B cell (primary cell): ENCODE measurements around the gene MAP2K7. TPM values are rescaled to one million over a fixed set of nuclear protein-coding genes. Genes with fewer than 3 reads are reported as not detected.
"Not testable (repeated sequence)": the region's sequence is repeated elsewhere in the genome, so short reads cannot be mapped to it uniquely, and the experiment has no call there.

Source experiments
- ATAC-seq: fragments of 200-7000 bp; cut with Tn5 transposase; one replicate; pipeline ENCODE4 v1.10.0; 2021; ENCODE audit warnings: low read depth, mild to moderate bottlenecking, moderate number of reproducible peaks, moderate library complexity
- CTCF ChIA-PET: fragments of 350-600 bp; sonication (Branson Sonifier 250); formaldehyde crosslinking; loops from one replicate; lab custom pipeline; 2021; ENCODE audit warnings: antibody characterized with exemption, inconsistent platforms; lab: Charles Lee
- POLR2A ChIA-PET: fragments of 350-600 bp; sonication (Branson Sonifier 250); formaldehyde crosslinking; loops from one replicate; lab custom pipeline; 2021; ENCODE audit warnings: antibody characterized with exemption; lab: Charles Lee
- DNase-seq: peaks from one replicate; pipeline ENCODE4 v3.0.0; 2013
- H2AFZ ChIP-seq: 2 replicates; pipeline ENCODE4 v1.6.1; 2012; ENCODE audit warnings: mild to moderate bottlenecking, low read depth, low read length; ENCODE audit not compliant: insufficient read depth, poor library complexity, severe bottlenecking
- H3K27ac ChIP-seq, 2 donors: 1 replicate in 1 of 2; 2 replicates in 1 of 2; pipeline ENCODE4 v1.5.1; 2012 to 2013; ENCODE audit warnings: low read length in 2 of 2, mild to moderate bottlenecking in 2 of 2, moderate library complexity in 1 of 2
- H3K27me3 ChIP-seq, 4 experiments: fragments of 200-600 bp in 1 of 4; sonication (generic) in 1 of 4; replicated peaks in 1 of 4; 1 replicate in 2 of 4; 2 replicates in 2 of 4; pipeline versions ENCODE4 v1.6.1 to v1.7.0; 2013 to 2016; ENCODE audit warnings: low read length in 3 of 4, mild to moderate bottlenecking in 2 of 4, mixed read lengths in 1 of 4, moderate library complexity in 1 of 4; ENCODE audit not compliant: insufficient read depth in 4 of 4, control insufficient read depth in 3 of 4; ENCODE audit errors: control extremely low read depth in 1 of 4
- H3K36me3 ChIP-seq, 2 experiments: replicated peaks in 1 of 2; 1 replicate in 1 of 2; 2 replicates in 1 of 2; pipeline versions ENCODE4 v1.6.1 to v1.7.1; 2013; ENCODE audit warnings: low read length in 1 of 2; ENCODE audit not compliant: insufficient read depth in 2 of 2, control insufficient read depth in 1 of 2; ENCODE audit errors: control extremely low read depth in 1 of 2, extremely low read depth in 1 of 2
- H3K4me1 ChIP-seq, 2 donors: fragments of 200-600 bp in 1 of 2; sonication (generic) in 1 of 2; 1 replicate in 1 of 2; 2 replicates in 1 of 2; pipeline versions ENCODE4 v1.5.1 to v1.6.1; 2013 to 2017; ENCODE audit warnings: low read length in 2 of 2; ENCODE audit not compliant: control insufficient read depth in 2 of 2, insufficient read depth in 2 of 2
- H3K4me2 ChIP-seq: replicated peaks from 2 replicates; pipeline ENCODE3; 2012; ENCODE audit warnings: mild to moderate bottlenecking, low read depth, low read length; ENCODE audit not compliant: poor library complexity, severe bottlenecking
- H3K4me3 ChIP-seq, 5 experiments: fragments of 200-600 bp in 1 of 5; sonication (generic) in 1 of 5; 1 replicate in 3 of 5; 2 replicates in 2 of 5; pipeline versions ENCODE4 v1.5.1 to v1.7.0; 2011 to 2016; ENCODE audit warnings: low read length in 4 of 5, mild to moderate bottlenecking in 4 of 5, low read depth in 2 of 5, control low read depth in 1 of 5, moderate library complexity in 1 of 5; ENCODE audit not compliant: insufficient read depth in 1 of 5; ENCODE audit errors: control extremely low read depth in 1 of 5, extremely low read depth in 1 of 5
- H3K79me2 ChIP-seq: fragments of 200-600 bp; sonication (generic); one replicate; pipeline ENCODE4 v1.6.0; 2016; ENCODE audit warnings: low read length; ENCODE audit not compliant: control insufficient read depth, insufficient read depth
- H3K9ac ChIP-seq: fragments of 200-600 bp; sonication (generic); 2 replicates; pipeline ENCODE4 v1.6.1; 2017; ENCODE audit warnings: mild to moderate bottlenecking, low read length, moderate library complexity
- H3K9me3 ChIP-seq, 3 donors: one replicate each; pipeline versions ENCODE4 v1.6.1 to v1.7.1; 2013; ENCODE audit warnings: low read length in 2 of 3; ENCODE audit not compliant: control insufficient read depth in 2 of 3, insufficient read depth in 1 of 3; ENCODE audit errors: control extremely low read depth in 1 of 3
- H4K20me1 ChIP-seq: 2 replicates; pipeline ENCODE4 v1.6.0; 2012; ENCODE audit warnings: mild to moderate bottlenecking, low read length; ENCODE audit not compliant: insufficient read depth, control insufficient read depth, poor library complexity, severe bottlenecking
- H3K27ac Mint-ChIP-seq: one replicate; pipeline ENCODE4 v1.8.0; 2021; ENCODE audit warnings: mixed read lengths
- H3K27me3 Mint-ChIP-seq: one replicate; pipeline ENCODE4 v1.8.0; 2021; ENCODE audit warnings: mixed read lengths
- H3K4me1 Mint-ChIP-seq: one replicate; pipeline ENCODE4 v1.8.0; 2021; ENCODE audit warnings: mixed read lengths
- H3K4me3 Mint-ChIP-seq: one replicate; pipeline ENCODE4 v1.8.0; 2021; ENCODE audit warnings: mixed read lengths
- H3K9me3 Mint-ChIP-seq: one replicate; pipeline ENCODE4 v1.8.0; 2022; ENCODE audit warnings: mixed read lengths; ENCODE audit not compliant: insufficient read depth
- EZH2 ChIP-seq: IDR thresholded peaks from 2 replicates; pipeline ENCODE4 v1.6.1; 2012; ENCODE audit warnings: borderline replicate concordance, low read depth, mild to moderate bottlenecking, moderate library complexity, low read length; ENCODE audit not compliant: insufficient read depth, poor library complexity, severe bottlenecking
- WGBS: methylation state at CpG from one replicate; pipeline ENCODE4 v1.1.5; 2013; ENCODE audit warnings: missing lambda C conversion rate; ENCODE audit not compliant: insufficient coverage; 5-methylcytosine and 5-hydroxymethylcytosine counted together
- intact Hi-C: fragments of 100-400 bp; cut with micrococcal nuclease; formaldehyde crosslinking; loops from one replicate; pipeline ENCODE4 v1.10.0; 2022
- polyA plus RNA-seq: library from polyadenylated mRNA; depleted of rRNA; stranded (reverse); fragments of >200 nt; gene quantifications from 2 replicates; pipeline ENCODE4 v1.2.3, GENCODE V29; 2012
- total RNA-seq, 2 donors: library from RNA; stranded (reverse); fragments of 120-200 nt in 1 of 2; gene quantifications; 1 replicate in 1 of 2; 2 replicates in 1 of 2; pipeline versions ENCODE4 v1.2.3 to v1.2.4, GENCODE V29; 2013 to 2022
- TF ChIP-seq, protein P1 (sequence below): fragments of 200-600 bp; IDR thresholded peaks from one replicate; pipeline ENCODE4 v1.8.0; 2022; ENCODE audit warnings: antibody characterized with exemption, mild to moderate bottlenecking

The MAP2K7 gene
- total and polyA plus RNA-seq, 2 donors (not counting 1 experiment from before 2014, with no cell fraction given) = 56.0 to 71.9 TPM

- peaks cover 0 to 12% of the 10 kb centered on the region in 2 experiments for H3K36me3 ChIP-seq
- H3K79me2 ChIP-seq, H3K9me3 Mint-ChIP-seq, intact Hi-C loops, POLR2A ChIA-PET, ATAC-seq, H3K27ac ChIP-seq, DNase-seq: not testable (repeated sequence)
- CTCF ChIA-PET = interaction anchor here (0.7 to 3.7 kb wide), 9 partner anchors 9 to 89 kb away, joined by 3 to 21 read pairs (median 3); partner anchors contain the start of genes MAP2K7 and TIMM44
- TF ChIP-seq, protein P1, sequence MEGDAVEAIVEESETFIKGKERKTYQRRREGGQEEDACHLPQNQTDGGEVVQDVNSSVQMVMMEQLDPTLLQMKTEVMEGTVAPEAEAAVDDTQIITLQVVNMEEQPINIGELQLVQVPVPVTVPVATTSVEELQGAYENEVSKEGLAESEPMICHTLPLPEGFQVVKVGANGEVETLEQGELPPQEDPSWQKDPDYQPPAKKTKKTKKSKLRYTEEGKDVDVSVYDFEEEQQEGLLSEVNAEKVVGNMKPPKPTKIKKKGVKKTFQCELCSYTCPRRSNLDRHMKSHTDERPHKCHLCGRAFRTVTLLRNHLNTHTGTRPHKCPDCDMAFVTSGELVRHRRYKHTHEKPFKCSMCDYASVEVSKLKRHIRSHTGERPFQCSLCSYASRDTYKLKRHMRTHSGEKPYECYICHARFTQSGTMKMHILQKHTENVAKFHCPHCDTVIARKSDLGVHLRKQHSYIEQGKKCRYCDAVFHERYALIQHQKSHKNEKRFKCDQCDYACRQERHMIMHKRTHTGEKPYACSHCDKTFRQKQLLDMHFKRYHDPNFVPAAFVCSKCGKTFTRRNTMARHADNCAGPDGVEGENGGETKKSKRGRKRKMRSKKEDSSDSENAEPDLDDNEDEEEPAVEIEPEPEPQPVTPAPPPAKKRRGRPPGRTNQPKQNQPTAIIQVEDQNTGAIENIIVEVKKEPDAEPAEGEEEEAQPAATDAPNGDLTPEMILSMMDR = peak; percentile 30
- peaks cover 57 to 58% of the 10 kb centered on the region in 2 donors for H3K4me1 ChIP-seq
- peak overlapping the region; percentile 87 for H3K4me2 ChIP-seq
- H3K27me3 ChIP-seq = peaks cover 0 to 47% (median 25%) of the 10 kb centered on the region in 4 experiments
- Mint-ChIP-seq H3K27ac (peak overlapping the region; percentile 70), H3K4me3 (peak overlapping the region; percentile 78), H3K27me3 (peaks cover 24% of the 10 kb centered on the region), H3K4me1 (peaks cover 45% of the 10 kb centered on the region)
- peak overlapping the region in 2 of 5 experiments; percentile 18 for H3K4me3 ChIP-seq
- H3K9me3 ChIP-seq = peaks cover 0 to 28% (median 0%) of the 10 kb centered on the region in 3 donors
- peak overlapping the region; percentile 61 for H2AFZ ChIP-seq
- 29% methylated on average over 15 of the region's 29 CpGs for WGBS
- peaks cover 53% of the 10 kb centered on the region for H4K20me1 ChIP-seq
- peak overlapping the region; percentile 52 for H3K9ac ChIP-seq
These were observed 14.5 kb downstream of the MAP2K7 start for GRCh38 chr19:7918062-7918614.

- H3K4me1 ChIP-seq = peaks cover 57 to 58% of the 10 kb centered on the region in 2 donors
- CTCF ChIA-PET = interaction anchor here (1.2 to 3.8 kb wide), 8 partner anchors 10 to 89 kb away, joined by 3 to 28 read pairs (median 12); partner anchors contain the start of genes MAP2K7 and TIMM44
- H3K4me2 ChIP-seq = peak overlapping the region; percentile 93
- intact Hi-C loops = no loop called here
- no peak overlapping the region for H3K27ac ChIP-seq
- no peak overlapping the region for H2AFZ ChIP-seq
- H3K9ac ChIP-seq = no peak overlapping the region
- H3K4me3 ChIP-seq = no peak overlapping the region
- peaks cover 0 to 13% of the 10 kb centered on the region in 2 experiments for H3K36me3 ChIP-seq
- no peak for DNase-seq
- POLR2A ChIA-PET = interaction anchor here (0.5 to 2.8 kb wide), 4 partner anchors 7 to 92 kb away, joined by 3 to 29 read pairs (median 9); partner anchors contain the start of genes MAP2K7 and TIMM44
- peaks cover 50% of the 10 kb centered on the region for H4K20me1 ChIP-seq
- peak overlapping the region; percentile 95 for H3K4me3 Mint-ChIP-seq
- 39% methylated on average over 30 of the region's 42 CpGs for WGBS
- H3K79me2 ChIP-seq = peaks cover 6% of the 10 kb centered on the region
- TF ChIP-seq, protein P1 = no peak
- no peak for TF ChIP-seq EZH2
- peaks cover 0 to 28% (median 0%) of the 10 kb centered on the region in 3 donors for H3K9me3 ChIP-seq
- no peaks in the 10 kb centered on the region for H3K9me3 Mint-ChIP-seq
- H3K27me3 Mint-ChIP-seq = peaks cover 24% of the 10 kb centered on the region
- H3K27ac Mint-ChIP-seq = no peak overlapping the region
- no peak for ATAC-seq
- peaks cover 0 to 47% (median 25%) of the 10 kb centered on the region in 4 experiments for H3K27me3 ChIP-seq
- H3K4me1 Mint-ChIP-seq = peaks cover 46% of the 10 kb centered on the region
These were observed 15.1 kb downstream of the MAP2K7 start for GRCh38 chr19:7918615-7919421.
